GM10266 (cell line): ENCODE measurements around the gene AREG.
"Not testable (repeated sequence)": the region's sequence is repeated elsewhere in the genome, so short reads cannot be mapped to it uniquely, and the experiment has no call there.

ENCODE experiments used
- DNase-seq: peaks from one replicate; pipeline ENCODE4 v3.0.0; 2012; ENCODE audit errors: extremely low spot score
- TF ChIP-seq, protein P1 (sequence below): IDR thresholded peaks from 2 replicates; pipeline ENCODE4 v1.5.1; 2012; ENCODE audit warnings: mild to moderate bottlenecking, low read depth; ENCODE audit not compliant: control insufficient read depth, insufficient read depth; ENCODE audit errors: missing control alignments

AREG gene, protein sequence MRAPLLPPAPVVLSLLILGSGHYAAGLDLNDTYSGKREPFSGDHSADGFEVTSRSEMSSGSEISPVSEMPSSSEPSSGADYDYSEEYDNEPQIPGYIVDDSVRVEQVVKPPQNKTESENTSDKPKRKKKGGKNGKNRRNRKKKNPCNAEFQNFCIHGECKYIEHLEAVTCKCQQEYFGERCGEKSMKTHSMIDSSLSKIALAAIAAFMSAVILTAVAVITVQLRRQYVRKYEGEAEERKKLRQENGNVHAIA

DNA sequence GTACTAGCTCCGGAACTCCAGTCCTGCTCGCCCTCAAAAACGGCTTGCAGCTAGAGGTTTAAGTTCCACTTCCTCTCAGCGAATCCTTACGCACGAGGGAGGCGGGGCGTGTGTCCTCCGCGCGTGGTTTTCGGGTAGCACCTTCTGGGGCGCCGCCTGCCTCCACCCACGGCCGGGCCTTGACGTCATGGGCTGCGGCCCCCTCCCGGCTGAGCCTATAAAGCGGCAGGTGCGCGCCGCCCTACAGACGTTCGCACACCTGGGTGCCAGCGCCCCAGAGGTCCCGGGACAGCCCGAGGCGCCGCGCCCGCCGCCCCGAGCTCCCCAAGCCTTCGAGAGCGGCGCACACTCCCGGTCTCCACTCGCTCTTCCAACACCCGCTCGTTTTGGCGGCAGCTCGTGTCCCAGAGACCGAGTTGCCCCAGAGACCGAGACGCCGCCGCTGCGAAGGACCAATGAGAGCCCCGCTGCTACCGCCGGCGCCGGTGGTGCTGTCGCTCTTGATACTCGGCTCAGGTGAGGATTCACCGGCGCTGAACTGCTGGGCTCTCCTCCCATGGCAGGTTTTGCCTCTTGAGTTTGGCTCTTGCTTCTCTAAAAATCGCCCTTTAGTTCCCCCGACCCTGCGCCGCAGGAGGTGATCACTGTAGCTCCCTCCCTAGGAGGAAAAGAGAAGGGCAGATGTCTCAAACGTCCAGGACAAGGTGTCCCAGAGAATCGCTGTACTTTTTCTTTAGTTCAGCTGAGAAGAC, at the start of gene AREG:
TSS of gene AREG (plus strand) at position 246 of the 752 bp plus-strand sequence. CDS start at position 456, 210 bp downstream.
- TF ChIP-seq, protein P1, sequence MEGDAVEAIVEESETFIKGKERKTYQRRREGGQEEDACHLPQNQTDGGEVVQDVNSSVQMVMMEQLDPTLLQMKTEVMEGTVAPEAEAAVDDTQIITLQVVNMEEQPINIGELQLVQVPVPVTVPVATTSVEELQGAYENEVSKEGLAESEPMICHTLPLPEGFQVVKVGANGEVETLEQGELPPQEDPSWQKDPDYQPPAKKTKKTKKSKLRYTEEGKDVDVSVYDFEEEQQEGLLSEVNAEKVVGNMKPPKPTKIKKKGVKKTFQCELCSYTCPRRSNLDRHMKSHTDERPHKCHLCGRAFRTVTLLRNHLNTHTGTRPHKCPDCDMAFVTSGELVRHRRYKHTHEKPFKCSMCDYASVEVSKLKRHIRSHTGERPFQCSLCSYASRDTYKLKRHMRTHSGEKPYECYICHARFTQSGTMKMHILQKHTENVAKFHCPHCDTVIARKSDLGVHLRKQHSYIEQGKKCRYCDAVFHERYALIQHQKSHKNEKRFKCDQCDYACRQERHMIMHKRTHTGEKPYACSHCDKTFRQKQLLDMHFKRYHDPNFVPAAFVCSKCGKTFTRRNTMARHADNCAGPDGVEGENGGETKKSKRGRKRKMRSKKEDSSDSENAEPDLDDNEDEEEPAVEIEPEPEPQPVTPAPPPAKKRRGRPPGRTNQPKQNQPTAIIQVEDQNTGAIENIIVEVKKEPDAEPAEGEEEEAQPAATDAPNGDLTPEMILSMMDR: no peak
- peak; percentile 67 for DNase-seq

DNA sequence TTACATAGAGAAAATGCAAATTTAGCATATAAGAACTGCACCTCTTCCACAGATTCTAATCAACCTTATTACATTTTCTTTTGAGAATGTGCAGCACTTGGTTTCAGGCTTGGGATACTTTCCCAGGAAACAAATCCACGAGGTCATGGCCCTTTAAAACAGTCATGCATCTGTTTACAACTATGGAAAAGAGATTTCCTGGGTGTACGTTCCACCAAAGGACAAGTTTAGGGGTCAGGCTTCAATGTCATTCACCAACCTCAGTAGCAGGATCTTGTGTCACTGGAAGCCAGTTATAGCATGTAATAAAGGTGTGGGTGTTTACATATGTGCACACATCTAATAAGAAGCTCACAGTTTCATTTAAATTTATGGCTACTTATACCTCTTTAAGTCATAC, 49.3 kb upstream of the AREG start:
- no peak for DNase-seq
- TF ChIP-seq, protein P1: no peak

DNA sequence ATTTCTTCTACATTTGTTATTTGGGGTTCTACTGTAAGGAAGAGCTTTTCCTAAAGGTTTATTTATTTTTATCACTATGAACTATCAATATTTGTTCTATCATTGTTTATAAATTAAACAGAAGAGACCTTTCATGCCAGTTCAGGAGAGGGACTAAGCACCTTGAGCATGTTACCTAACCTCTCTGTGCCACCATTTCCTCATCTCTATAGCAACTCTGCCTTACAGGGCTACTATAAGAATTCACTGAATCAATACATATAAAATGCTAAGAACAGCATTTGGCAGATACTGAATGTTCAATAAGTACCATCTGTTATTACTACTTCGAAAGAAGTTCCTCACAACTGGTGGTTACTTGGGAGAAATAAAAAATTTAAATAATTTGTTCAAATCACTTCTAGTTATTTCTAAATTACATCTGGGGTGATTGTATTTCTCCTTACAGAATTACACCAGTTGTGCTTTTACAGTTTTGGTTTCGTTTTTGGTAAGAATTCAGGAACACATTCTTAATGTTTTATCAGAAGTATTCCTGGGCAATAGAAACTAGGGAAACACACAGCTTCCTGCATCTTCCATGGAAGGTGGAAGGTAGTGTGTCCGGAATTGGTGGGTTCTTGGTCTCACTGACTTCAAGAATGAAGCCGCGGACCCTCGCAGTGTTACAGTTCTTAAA, 47.0 kb upstream of the AREG start:
- TF ChIP-seq, protein P1: no peak
- DNase-seq: no peak

DNA sequence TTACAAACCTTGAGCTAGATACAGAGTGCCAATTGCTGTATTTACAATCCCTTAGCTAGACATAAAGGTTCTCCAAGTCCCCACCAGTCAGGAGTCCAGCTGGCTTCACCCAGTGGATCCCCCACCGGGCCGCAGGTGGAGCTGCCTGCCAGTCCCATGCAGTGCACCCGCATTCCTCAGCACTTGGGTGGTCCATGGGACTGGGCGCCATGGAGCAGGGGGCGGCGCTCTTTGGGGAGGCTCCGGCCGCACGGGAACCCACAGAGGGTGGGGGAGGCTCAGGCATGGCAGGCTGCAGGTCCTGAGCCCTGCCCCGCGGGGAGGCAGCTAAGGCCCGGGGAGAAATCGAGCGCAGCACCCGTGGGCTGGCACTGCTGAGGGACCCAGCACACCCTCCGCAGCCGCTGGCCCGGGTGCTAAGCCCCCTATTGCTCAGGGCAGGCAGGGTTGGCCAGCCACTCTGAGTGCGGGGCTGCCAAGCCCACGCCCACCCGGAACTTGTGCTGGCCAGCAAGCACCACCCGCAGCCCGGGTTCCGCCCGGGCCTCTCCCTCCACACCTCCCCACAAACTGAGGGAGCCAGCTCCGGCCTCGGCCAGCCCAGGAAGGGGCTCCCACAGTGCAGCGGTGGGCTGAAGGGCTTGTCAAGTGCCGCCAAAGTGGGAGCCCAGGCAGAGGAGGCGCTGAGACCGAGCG, 45.9 kb upstream of the AREG start:
- DNase-seq: not testable (repeated sequence)

DNA sequence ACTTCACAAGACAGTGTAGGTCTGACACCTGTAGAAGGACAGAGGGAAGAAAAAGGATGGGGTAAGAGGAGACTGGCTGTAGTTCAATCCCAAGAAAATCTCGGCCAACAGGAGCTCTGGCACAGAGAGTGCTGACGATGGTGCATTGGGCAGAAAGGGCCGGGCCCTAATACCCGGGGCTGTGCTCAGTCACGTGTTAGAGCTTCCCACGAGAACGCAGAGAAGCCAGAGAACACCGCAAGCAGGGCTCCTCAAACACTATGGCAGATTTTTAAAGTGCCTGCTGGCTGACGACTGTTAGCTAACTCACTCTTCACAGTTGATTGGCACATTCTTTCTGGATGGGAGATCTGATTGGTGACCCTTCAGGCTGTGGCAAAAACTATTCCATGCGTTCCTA, 44.5 kb upstream of the AREG start:
- TF ChIP-seq, protein P1: no peak
- no peak for DNase-seq

DNA sequence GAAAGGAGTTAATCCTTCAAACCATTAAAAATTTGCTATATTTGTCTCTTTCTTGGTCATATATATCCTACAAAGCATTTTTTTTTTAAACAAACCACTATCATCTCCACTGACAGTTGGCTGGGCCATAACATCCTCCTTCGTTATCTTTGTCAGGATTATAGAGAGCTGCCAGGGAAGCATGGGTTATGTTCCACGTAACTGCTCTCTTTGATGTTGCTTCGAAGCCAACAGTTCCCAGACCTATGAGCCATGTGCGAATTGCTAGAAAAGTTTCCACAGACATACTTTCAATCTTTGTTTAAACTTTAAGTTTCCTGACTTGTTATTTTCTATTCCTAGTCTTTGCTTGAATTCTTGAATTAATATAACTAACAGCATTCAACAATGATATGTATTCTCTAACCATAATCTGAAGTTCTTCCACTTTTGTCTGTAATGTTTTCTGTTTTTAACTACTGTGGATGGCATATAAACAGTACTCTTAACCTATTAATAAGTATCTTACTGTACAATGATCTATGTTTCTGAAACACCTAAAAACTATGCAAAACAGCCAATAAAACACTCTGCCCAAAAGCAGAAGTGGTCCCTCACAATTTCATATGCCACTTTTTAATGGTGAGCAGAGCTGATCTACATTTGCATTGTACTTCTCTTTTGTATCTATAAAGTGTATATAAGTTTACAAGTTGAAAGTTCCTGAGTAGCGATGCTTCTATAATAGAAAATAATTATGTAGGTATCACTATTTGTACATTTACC, 42.1 kb upstream of the AREG start:
- DNase-seq: no peak
- TF ChIP-seq, protein P1: no peak

DNA sequence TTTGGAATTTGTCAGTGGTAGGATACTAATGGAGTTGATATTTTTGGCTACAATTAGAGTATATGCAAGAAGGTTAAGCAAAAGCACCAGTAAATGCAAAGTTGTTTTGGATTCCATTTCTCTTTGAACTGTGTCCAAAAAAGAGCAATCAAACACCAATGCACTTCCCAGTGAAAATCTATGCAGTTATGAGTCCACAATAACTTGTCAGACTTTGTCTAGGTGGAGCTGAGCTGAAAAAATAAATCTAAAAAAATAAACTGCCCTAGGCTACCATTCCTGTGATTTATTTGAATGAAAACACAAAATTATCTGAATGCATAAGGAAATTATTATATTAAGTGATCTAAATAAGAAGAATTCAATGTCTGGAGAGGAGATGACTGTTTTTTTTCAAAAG, 37.0 kb upstream of the AREG start:
- DNase-seq: no peak
- TF ChIP-seq, protein P1: no peak
